Nephron progenitor cell (in vitro differentiated cells): ENCODE results near the gene HTATIP2.
"Not testable (repeated sequence)": the region's sequence is repeated elsewhere in the genome, so short reads cannot be mapped to it uniquely, and the experiment has no call there.

Source experiments
- DNase-seq: peaks from one replicate; pipeline ENCODE4 v3.0.0; 2021
- H3K27ac Mint-ChIP-seq: 2 replicates; pipeline ENCODE4 v1.8.0; 2021; ENCODE audit warnings: mild to moderate bottlenecking, moderate library complexity, mixed read lengths
- H3K27me3 Mint-ChIP-seq: 2 replicates; pipeline ENCODE4 v1.8.0; 2021; ENCODE audit warnings: mild to moderate bottlenecking, low read depth, mixed read lengths; ENCODE audit not compliant: poor library complexity
- H3K36me3 Mint-ChIP-seq: 2 replicates; pipeline ENCODE4 v1.8.0; 2021; ENCODE audit warnings: low read depth, mixed read lengths
- H3K4me1 Mint-ChIP-seq: 2 replicates; pipeline ENCODE4 v1.8.0; 2021; ENCODE audit warnings: mixed read lengths
- H3K4me3 Mint-ChIP-seq: 2 replicates; pipeline ENCODE4 v1.8.0; 2021; ENCODE audit warnings: mild to moderate bottlenecking, moderate library complexity, mixed read lengths
- H3K9me3 Mint-ChIP-seq: 2 replicates; pipeline ENCODE4 v1.8.0; 2021; ENCODE audit warnings: mild to moderate bottlenecking, moderate library complexity, mixed read lengths
- TF ChIP-seq, protein P1 (sequence below): fragments of 200-600 bp; sonication (generic); IDR thresholded peaks from 2 replicates; pipeline ENCODE4 v1.5.0; 2021; ENCODE audit warnings: antibody characterized with exemption

Gene HTATIP2

DNA sequence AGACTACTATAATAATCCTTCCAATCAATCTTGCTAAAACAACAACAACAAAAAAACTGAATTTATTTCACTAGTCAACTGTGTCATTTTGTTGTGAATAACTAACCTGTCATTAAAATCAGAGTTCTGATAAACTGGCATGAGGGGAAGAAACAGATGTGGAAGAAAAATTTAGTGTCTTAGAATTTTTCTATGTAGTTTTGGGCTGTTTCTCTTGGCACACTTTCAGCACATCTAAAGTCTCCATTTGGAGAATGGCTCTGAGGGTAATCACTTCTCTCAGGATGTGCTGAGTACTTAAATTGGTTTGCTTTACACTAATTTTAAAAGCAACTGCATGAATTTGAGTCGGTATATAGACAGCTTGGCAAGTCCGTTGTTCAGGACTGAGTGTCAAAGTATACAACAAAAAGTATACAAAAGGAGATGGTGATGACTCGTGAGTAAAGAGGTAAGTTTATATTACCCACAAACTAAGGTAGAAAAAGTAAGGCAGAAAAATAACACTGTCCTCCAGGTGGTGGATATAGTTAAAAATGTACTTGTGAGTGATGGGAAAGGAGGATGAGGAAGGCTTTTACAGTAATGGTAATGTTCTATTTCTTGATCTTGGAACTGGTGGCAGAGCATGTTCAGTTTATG is 10.2 kb downstream of the HTATIP2 start:
- no peak for DNase-seq
- H3K27me3 Mint-ChIP-seq: no peaks in the 10 kb centered on the region
- H3K36me3 Mint-ChIP-seq: peaks cover 4% of the 10 kb centered on the region
- peaks cover 3% of the 10 kb centered on the region for H3K9me3 Mint-ChIP-seq
- TF ChIP-seq, protein P1, sequence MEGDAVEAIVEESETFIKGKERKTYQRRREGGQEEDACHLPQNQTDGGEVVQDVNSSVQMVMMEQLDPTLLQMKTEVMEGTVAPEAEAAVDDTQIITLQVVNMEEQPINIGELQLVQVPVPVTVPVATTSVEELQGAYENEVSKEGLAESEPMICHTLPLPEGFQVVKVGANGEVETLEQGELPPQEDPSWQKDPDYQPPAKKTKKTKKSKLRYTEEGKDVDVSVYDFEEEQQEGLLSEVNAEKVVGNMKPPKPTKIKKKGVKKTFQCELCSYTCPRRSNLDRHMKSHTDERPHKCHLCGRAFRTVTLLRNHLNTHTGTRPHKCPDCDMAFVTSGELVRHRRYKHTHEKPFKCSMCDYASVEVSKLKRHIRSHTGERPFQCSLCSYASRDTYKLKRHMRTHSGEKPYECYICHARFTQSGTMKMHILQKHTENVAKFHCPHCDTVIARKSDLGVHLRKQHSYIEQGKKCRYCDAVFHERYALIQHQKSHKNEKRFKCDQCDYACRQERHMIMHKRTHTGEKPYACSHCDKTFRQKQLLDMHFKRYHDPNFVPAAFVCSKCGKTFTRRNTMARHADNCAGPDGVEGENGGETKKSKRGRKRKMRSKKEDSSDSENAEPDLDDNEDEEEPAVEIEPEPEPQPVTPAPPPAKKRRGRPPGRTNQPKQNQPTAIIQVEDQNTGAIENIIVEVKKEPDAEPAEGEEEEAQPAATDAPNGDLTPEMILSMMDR: no peak
- no peak overlapping the region for H3K27ac Mint-ChIP-seq
- no peak overlapping the region for H3K4me3 Mint-ChIP-seq
- H3K4me1 Mint-ChIP-seq: peaks cover 47% of the 10 kb centered on the region

DNA sequence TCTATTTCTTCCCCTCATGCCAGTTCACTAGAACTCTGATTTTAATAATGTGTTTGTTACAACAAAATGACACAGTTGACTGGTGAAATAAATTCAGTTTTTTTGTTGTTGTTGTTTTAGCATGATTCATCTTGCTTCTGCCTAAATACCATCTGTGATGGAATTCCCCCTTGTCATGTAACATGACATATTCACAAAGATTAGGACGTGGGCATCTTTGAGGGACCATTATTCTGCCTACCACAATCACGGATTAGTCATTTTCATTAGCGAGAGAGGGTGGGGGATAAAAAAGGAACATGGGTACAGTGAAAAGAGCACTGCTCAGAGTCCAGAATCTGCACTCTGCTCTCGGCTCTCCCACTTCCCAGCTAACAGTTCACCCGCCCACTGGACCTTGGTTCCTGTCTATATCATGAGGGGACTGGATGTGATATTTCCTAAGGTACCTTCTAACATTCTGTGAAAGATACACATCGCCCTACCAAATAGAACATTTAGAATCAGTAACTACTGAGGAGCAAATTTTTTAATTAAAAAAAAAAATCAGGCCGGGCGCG is 11.3 kb downstream of the HTATIP2 start:
- Mint-ChIP-seq H3K36me3 (peaks cover 4% of the 10 kb centered on the region), H3K27ac (no peak overlapping the region), H3K27me3 (no peaks in the 10 kb centered on the region), H3K4me3 (no peak overlapping the region), H3K4me1 (peaks cover 35% of the 10 kb centered on the region), H3K9me3 (peaks cover 3% of the 10 kb centered on the region)
- DNase-seq: no peak
- TF ChIP-seq, protein P1: no peak

DNA sequence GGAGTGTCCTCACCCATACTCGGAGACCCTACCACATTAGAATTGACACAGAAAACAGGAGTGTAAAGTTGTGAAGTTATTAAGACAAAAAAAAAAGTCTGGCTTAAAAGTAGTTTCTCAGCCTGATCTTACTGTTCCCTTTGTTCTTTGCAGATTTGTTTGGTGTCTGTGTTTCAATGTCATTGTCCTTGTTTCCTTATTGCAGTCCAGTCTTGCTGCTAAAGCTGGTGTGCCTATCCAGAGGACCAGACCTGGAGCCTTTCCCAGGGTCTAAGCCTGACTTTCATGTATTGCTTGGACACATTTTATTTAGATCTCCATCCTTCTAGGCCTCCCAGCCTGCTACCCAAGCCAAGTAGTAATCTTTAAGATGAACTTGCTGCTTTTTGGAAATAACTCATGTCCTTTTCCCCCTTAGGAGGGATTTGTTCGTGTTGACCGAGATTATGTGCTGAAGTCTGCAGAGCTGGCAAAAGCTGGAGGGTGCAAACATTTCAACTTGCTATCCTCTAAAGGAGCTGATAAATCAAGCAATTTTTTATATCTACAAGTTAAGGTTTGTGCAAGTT is 12.7 kb downstream of the HTATIP2 start:
- H3K4me3 Mint-ChIP-seq: no peak overlapping the region
- H3K9me3 Mint-ChIP-seq: peaks cover 3% of the 10 kb centered on the region
- peaks cover 30% of the 10 kb centered on the region for H3K4me1 Mint-ChIP-seq
- no peak for DNase-seq
- H3K27me3 Mint-ChIP-seq: no peaks in the 10 kb centered on the region
- no peak overlapping the region for H3K27ac Mint-ChIP-seq
- TF ChIP-seq, protein P1: no peak
- H3K36me3 Mint-ChIP-seq: peaks cover 4% of the 10 kb centered on the region

DNA sequence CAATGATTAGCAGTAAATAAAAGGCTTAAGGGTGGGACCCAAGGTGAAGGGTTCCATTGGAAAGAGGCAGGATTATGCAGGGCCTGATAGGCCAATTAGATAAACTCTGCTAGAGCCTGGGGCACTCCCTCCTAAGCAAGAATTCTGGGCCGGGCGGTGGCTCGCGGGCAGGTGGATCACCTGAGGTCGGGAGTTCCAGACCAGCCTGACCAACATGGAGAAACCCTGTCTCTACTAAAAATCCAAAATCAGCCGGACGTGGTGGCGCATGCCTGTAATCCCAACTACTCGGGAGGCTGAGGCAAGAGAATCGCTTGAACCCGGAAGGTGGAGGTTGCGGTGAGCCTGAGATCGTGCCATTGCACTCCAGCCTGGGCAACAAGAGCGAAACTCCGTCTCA is 22.5 kb downstream of the HTATIP2 start:
- H3K9me3 Mint-ChIP-seq, DNase-seq, H3K27me3 Mint-ChIP-seq, H3K36me3 Mint-ChIP-seq, H3K27ac Mint-ChIP-seq: not testable (repeated sequence)
- Mint-ChIP-seq H3K4me3 (peak overlapping the region; percentile 98), H3K4me1 (peaks cover 20% of the 10 kb centered on the region)

DNA sequence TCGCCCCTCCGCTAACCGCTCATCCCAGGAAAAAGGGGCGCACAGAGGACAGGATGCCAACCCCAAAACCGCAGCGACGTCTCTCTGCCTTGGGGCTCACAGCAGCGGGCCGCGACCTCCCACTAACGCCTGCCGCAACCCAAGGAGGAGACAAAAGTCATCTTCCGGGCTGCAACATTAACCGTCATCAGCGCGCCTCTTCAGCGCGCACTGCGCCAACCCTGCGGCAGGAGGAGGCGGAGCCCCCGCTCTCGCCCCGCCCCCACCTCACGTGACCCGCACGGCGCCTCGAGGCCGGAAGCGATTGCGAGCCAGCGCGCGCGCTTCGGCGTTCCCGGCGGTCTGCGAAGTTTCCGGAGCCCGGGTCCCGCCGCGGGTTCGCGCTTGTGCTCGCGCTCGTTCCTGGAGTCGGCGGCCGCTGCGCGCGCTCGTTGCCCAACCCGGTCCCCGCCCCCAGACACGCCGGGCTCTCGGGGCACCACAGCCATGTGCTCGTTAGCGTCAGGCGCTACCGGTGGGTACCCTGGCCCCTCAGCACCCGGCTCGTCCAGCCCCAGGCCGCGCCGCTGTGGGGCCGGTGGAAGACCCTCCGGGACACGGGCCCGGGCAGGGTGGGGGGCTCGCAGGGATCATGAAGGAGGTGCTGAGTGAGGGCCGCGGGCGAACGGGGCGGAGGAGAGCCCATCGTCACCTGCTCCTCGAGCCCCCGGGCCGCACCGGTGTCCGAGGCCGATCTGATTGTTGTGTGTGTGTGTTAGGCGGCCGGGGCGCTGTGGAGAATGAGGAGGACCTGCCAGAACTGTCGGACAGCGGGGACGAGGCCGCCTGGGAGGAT is 24.0 kb downstream of the HTATIP2 start, which contains the start of gene PRMT3:
PRMT3 (plus strand) TSS at position 456 of the 835 bp plus-strand sequence; CDS start at position 487, 31 bp downstream.
- Mint-ChIP-seq H3K36me3 (peaks cover 10% of the 10 kb centered on the region), H3K27me3 (no peaks in the 10 kb centered on the region), H3K27ac (peak within 1 kb of the TSS; percentile 99), H3K9me3 (no peaks in the 10 kb centered on the region), H3K4me1 (peaks cover 20% of the 10 kb centered on the region), H3K4me3 (peak within 1 kb of the TSS; percentile 98)
- TF ChIP-seq, protein P1: peak; percentile 86
- peak; percentile 97 for DNase-seq
